GM21717 (cell line): ENCODE data around the gene ONECUT3.

Experiments
- ATAC-seq: cut with Tn5 transposase; IDR thresholded peaks from one replicate; pipeline ENCODE4 v1.9.1; 2021; ENCODE audit warnings: mild to moderate bottlenecking, moderate library complexity; ENCODE audit not compliant: unreplicated experiment

The ONECUT3 gene

GRCh38 chr19:1739960-1740629 is 13.2 kb upstream of the ONECUT3 start:
- ATAC-seq, result no peak

- ATAC-seq, result no peak
Measured at GRCh38 chr19:1742989-1743696, 10.2 kb upstream of the ONECUT3 start.

- ATAC-seq, result no peak
Measured at GRCh38 chr19:1744133-1744665, 9.1 kb upstream of the ONECUT3 start.

GRCh38 chr19:1744822-1745563 is 8.3 kb upstream of the ONECUT3 start:
- ATAC-seq, result no peak

GRCh38 chr19:1745589-1746031 is 7.7 kb upstream of the ONECUT3 start:
- no peak for ATAC-seq

GRCh38 chr19:1746401-1747284 is 6.7 kb upstream of the ONECUT3 start:
- ATAC-seq, result no peak

- ATAC-seq, result no peak
Measured at GRCh38 chr19:1747285-1748114, 5.8 kb upstream of the ONECUT3 start.

- ATAC-seq, result no peak
Measured at GRCh38 chr19:1748115-1748872, 5.0 kb upstream of the ONECUT3 start.

- ATAC-seq, result no peak
Measured at GRCh38 chr19:1748873-1749341, 4.4 kb upstream of the ONECUT3 start.

- ATAC-seq, result no peak
Measured at GRCh38 chr19:1749373-1750342, 3.6 kb upstream of the ONECUT3 start.

GRCh38 chr19:1750343-1751021 is 2.8 kb upstream of the ONECUT3 start:
- no peak for ATAC-seq

- no peak for ATAC-seq
Measured at GRCh38 chr19:1751367-1752008, 1.8 kb upstream of the ONECUT3 start.

- ATAC-seq, result no peak
Measured at GRCh38 chr19:1752009-1752756, 1.1 kb upstream of the ONECUT3 start.

GRCh38 chr19:1754018-1754635 is 821 bp downstream of the ONECUT3 start:
- ATAC-seq, result no peak

GRCh38 chr19:1754636-1755466 is 1.5 kb downstream of the ONECUT3 start:
- ATAC-seq, result no peak
